IgD-negative memory B cell (primary cell): Measurements from ENCODE around the gene CUX1. TPM values are rescaled to one million over a fixed set of nuclear protein-coding genes. Genes with fewer than 3 reads are reported as not detected.

Source experiments
- H3K27ac Mint-ChIP-seq, 3 donors: one replicate each; pipeline ENCODE4 v1.8.0; 2020 to 2022; ENCODE audit warnings: mild to moderate bottlenecking in 3 of 3, mixed read lengths in 3 of 3, moderate library complexity in 1 of 3
- H3K27me3 Mint-ChIP-seq: one replicate; pipeline ENCODE4 v1.8.0; 2021; ENCODE audit warnings: mixed read lengths
- H3K36me3 Mint-ChIP-seq: one replicate; pipeline ENCODE4 v1.8.0; 2020; ENCODE audit warnings: mild to moderate bottlenecking, mixed read lengths
- H3K4me1 Mint-ChIP-seq, 3 donors: one replicate each; pipeline ENCODE4 v1.8.0; 2020 to 2022; ENCODE audit warnings: mixed read lengths in 3 of 3, mild to moderate bottlenecking in 1 of 3
- H3K4me3 Mint-ChIP-seq, 4 donors: one replicate each; pipeline ENCODE4 v1.8.0; 2020 to 2022; ENCODE audit warnings: mild to moderate bottlenecking in 4 of 4, mixed read lengths in 4 of 4, moderate library complexity in 3 of 4
- H3K9me3 Mint-ChIP-seq, 3 donors: one replicate each; pipeline ENCODE4 v1.8.0; 2020 to 2021; ENCODE audit warnings: mixed read lengths in 3 of 3, mild to moderate bottlenecking in 1 of 3
- polyA plus RNA-seq: library from polyadenylated mRNA; unstranded; fragments of 300-500 nt; fragmentation: Illumina TruSeq; gene quantifications from one replicate; pipeline ENCODE4 v1.2.3, GENCODE V29; 2021

CUX1 gene
- polyA plus RNA-seq, 1 donor from 2014 or later, result 22.2 TPM

DNA sequence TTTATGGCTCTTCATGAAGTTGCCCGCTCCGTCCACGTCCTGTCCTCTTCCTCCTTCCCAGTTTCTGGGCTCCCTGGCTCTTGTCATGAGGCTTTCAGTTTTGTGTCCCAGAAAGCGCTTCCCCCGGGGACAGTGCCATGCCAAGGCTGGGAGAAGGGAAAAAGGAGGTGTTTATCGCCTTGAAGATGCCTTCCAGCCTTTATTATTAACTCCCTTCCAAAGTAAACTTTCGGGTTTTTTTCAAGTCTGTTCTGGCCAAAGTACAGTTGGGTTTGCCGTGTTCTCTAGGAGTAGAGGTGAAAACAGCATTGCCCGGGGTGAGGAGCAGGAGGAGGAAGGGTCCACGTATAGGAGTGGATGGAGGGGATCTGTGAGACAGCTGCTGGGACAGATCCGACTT is 117.2 kb downstream of the CUX1 start:
- Mint-ChIP-seq H3K36me3 (peaks cover 6% of the 10 kb centered on the region), H3K27ac (no peak overlapping the region), H3K27me3 (peaks cover 2% of the 10 kb centered on the region), H3K4me3 (peak overlapping the region in 1 of 4 donors; percentile 47), H3K4me1 (peaks cover 18 to 30% (median 29%) of the 10 kb centered on the region in 3 donors), H3K9me3 (peaks cover 0 to 5% (median 3%) of the 10 kb centered on the region in 3 donors)

DNA sequence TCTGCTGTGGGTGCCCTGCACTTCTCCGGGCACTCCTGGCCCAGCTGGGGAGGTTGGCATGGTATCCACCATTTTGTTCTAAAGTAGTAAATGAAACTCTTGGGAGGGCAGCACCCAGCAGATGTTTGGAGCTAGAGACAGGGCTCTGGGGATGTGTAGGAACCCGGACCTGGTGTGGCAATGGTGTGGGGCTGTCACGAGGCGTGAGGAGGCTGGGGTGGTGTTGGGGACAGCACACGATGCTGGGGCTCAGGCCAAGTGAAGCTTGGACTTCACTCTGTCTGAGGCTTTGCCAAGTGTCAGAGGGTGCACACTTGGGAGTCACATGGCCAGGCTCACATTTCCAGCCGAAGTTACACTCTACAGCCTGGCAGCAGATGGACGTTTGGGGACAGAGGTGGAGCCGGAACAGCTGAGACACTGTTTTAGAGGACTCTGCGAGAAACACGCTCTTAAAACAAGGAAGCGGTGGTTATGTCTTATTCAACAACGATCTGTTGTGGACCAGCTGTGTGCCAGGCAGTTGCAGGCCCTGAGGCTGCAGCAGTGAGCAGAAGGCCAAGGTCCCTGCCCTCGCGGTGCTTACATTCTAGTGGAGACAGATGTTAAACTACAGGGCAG is 118.2 kb downstream of the CUX1 start:
- H3K4me3 Mint-ChIP-seq, result peak overlapping the region in 2 of 4 donors; percentile 38 to 81
- H3K9me3 Mint-ChIP-seq, result no peaks in the 10 kb centered on the region
- H3K27ac Mint-ChIP-seq, result peak overlapping the region in 1 of 3 donors; percentile 71
- peaks cover 2% of the 10 kb centered on the region for H3K27me3 Mint-ChIP-seq
- peaks cover 3% of the 10 kb centered on the region for H3K36me3 Mint-ChIP-seq
- peaks cover 18 to 32% (median 29%) of the 10 kb centered on the region in 3 donors for H3K4me1 Mint-ChIP-seq

DNA sequence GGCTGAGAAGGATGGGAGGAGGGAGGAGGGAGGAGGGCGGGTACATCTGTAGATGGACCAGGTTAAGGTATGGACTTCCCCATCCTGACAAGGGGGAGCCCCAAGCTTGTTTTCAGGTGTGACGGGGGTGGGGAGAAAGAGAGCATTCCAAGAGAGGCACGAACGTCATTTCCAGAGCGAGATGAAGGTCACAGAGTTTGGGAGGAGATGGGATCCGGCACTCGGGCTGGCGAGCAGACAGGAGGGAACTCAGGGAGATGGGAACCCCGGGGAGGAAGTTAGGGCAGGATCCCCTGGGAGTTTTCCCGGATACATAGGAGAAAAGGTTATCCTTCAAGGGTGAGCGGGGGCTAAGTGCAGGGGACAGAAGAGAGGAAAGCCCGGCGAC is 118.8 kb downstream of the CUX1 start:
- Mint-ChIP-seq H3K27me3 (peaks cover 2% of the 10 kb centered on the region), H3K4me3 (peak overlapping the region in 3 of 4 donors; percentile 38 to 82 (median 81)), H3K27ac (no peak overlapping the region), H3K36me3 (peaks cover 2% of the 10 kb centered on the region), H3K4me1 (peaks cover 18 to 32% (median 29%) of the 10 kb centered on the region in 3 donors), H3K9me3 (no peaks in the 10 kb centered on the region)

DNA sequence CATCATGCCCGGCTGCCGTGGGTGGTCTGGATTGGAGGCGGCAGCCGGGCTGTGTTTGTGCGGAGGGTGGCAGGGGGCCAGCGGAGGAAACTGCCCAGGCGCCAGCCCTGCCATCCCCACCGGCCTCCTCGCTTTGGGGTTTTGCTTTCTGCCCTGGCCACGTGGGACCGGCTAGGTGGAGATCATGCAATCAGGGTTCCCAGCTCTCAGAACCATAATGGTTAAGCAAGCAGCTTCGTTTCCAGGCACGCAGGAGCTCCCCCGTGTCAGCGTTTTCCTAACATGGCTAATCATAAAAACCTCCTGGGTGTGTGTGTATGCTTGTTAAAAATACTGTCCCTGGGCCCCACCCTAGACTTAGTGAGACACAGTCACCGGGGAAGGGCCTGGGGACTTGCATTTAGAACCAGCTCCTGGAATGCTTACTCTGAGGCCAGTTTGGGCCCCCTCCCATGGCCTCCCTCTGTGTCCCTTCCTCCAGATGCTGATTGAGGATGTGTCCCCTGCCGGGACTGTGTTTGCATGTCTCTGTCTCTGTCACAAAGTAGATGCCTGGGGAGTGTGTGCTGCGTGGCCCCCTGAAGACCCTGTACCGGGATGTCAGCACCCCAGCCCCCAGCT is 119.3 kb downstream of the CUX1 start:
- peaks cover 18 to 32% (median 30%) of the 10 kb centered on the region in 3 donors for H3K4me1 Mint-ChIP-seq
- no peak overlapping the region for H3K27ac Mint-ChIP-seq
- H3K36me3 Mint-ChIP-seq, result peaks cover 1% of the 10 kb centered on the region
- no peaks in the 10 kb centered on the region for H3K9me3 Mint-ChIP-seq
- peak overlapping the region in 1 of 4 donors; percentile 17 for H3K4me3 Mint-ChIP-seq
- peaks cover 2% of the 10 kb centered on the region for H3K27me3 Mint-ChIP-seq

DNA sequence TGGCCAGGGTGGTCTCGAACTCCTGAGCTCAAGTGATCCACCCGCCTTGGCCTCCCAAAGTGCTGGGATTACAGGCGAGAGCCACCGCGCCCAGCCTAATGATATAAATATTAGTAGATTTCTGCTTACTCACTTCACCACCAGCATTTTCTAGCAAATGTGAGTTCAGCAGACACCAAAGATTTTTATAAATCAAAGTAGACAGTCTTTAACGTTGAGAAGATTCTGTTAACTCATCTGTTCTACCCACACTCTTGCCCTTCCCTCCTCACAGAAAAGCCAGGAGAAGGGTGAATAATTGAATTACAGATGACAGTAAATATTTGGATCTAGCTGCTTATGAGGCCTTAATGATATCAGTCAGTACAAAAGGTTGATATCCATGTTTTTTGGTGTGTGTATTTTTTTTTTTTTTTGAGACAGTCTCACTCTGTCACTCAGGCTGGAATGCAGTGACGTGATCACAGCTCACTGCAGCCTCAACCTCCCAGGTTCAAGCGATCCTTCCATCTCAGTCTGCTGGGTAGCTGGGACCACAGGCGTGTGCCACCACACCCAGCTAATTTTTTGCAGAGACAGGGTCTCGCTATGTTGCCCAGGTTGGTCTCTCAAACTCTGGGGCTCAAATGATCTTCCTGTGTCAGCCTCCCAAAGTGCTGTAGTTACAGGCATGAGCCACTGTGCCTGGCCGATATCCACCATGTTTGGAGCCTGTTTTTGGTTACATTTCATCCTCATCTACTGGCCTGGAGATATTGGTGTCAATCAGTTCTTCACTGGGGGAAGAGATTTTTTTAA is 120.5 kb downstream of the CUX1 start:
- peak overlapping the region in 1 of 3 donors; percentile 14 for H3K27ac Mint-ChIP-seq
- peaks cover 18 to 32% (median 30%) of the 10 kb centered on the region in 3 donors for H3K4me1 Mint-ChIP-seq
- H3K9me3 Mint-ChIP-seq, result no peaks in the 10 kb centered on the region
- H3K27me3 Mint-ChIP-seq, result peaks cover 2% of the 10 kb centered on the region
- no peak overlapping the region for H3K4me3 Mint-ChIP-seq
- H3K36me3 Mint-ChIP-seq, result peaks cover 1% of the 10 kb centered on the region

DNA sequence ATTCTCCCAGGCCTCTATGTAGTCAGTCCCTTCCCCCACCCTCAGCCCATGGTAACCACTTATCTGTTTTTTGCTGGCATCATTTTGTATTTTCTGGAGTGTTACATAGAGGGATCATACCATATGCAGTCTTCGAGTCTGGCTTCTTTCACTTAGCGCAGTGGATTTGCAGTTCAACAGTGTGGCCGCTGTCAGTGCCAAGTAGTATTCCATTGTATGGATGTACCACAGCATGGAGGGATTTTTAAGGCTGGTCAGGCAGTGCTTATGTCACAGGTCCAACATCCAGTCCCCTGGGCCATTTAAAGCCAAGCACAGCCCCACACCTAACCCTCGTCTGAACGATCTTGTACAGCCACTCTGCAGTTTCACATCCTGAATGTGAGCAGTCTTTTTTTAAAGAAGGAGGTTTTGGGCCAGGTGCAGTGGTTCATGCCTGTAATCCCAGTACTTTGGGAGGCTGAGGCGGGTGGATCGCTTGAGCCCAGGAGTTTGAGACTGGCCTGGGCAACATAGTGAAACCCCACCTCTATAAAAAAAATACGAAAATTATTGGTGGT is 121.8 kb downstream of the CUX1 start:
- Mint-ChIP-seq H3K27ac (peak overlapping the region in 1 of 3 donors; percentile 71), H3K27me3 (peaks cover 2% of the 10 kb centered on the region), H3K36me3 (peaks cover 1% of the 10 kb centered on the region), H3K4me3 (peak overlapping the region in 2 of 4 donors; percentile 48 to 65), H3K9me3 (no peaks in the 10 kb centered on the region), H3K4me1 (peaks cover 8 to 25% (median 21%) of the 10 kb centered on the region in 3 donors)

DNA sequence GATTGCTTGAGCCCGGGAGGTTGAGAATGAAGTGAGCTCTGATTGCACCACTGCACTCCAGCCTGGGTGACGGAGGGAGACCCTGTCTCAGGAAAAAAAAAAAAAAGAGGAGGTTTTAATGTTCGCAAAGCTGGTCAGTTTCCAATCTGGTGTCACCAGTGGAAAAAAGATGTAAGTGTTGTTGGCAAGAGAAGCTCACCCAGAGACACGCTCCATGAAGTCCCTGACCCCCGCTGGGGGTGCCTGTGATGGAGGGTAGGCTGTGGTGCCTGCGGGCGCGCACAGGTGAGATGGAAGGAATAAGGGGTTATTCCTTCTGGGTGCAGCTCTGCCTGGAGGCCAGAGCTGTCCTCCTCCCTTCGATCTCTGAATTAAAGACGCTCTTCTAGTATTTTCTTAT is 122.7 kb downstream of the CUX1 start:
- no peak overlapping the region for H3K4me3 Mint-ChIP-seq
- peaks cover 7 to 22% (median 19%) of the 10 kb centered on the region in 3 donors for H3K4me1 Mint-ChIP-seq
- peaks cover 2% of the 10 kb centered on the region for H3K27me3 Mint-ChIP-seq
- no peak overlapping the region for H3K27ac Mint-ChIP-seq
- H3K36me3 Mint-ChIP-seq, result peaks cover 1% of the 10 kb centered on the region
- H3K9me3 Mint-ChIP-seq, result no peaks in the 10 kb centered on the region

DNA sequence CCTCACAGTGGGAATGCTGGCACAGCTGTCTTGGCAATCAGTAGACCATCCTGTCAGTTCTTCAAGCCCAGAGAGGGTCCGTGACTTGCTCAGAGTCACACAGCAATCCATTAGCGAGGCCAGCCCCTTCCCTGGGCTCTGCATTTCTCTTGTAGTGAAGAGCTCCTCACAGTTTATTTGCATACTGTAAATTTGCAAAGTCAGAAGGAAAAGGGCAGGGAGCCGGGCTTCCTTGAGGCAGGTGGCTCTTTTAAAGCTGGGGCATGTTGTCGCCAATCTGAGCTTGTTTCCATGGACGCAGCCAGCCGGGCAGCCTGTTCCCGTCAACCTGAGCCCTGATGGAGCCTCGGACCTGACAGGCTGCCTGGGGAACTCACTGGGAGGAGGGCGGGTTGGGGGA is 123.4 kb downstream of the CUX1 start:
- H3K27ac Mint-ChIP-seq, result no peak overlapping the region
- H3K27me3 Mint-ChIP-seq, result peaks cover 2% of the 10 kb centered on the region

DNA sequence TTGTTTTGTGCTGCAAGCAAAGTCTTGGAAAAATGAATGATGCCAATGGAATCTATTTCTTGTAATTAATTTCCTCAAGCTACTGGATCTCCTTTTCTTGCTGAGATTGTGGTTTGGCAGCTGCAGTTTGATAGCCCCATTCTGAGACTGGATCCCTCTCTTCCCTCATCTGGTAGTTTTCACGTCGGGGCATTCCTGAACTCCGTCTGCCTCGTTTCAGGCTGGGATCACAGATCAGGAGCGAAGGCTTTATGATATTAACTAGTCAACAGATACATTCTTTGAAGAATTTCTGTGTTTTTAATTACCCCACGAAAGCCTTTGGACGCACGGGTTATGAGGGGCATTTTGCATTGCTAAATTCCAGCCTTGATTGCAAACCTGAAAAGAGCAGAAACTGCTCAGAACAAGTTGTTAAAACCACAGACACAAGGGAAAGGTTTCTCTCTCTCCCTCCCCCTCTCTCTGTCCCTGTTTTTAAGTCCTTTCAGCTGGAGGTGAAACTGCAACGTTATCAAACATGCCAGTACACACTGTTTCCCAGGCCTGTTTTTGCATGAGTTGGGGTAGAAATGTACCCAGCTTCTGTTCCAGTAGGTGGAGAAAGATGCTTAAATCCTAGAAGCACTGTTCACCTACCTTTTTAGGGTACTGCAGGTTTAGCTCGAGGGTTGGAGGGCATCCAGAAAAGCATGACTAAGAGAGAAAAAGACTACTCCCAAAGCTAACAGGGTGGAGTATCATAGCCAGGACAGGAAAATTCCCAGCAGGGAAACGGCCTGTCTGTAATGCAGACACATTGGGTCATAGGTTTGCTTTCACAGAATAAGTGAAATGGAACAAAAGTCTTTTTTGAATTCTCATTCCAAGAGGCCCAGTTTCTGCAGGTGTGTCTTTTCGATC is 124.3 kb downstream of the CUX1 start:
- Mint-ChIP-seq H3K36me3 (peaks cover 3% of the 10 kb centered on the region), H3K4me3 (peak overlapping the region in 1 of 4 donors; percentile 39), H3K4me1 (peaks cover 7 to 15% (median 11%) of the 10 kb centered on the region in 3 donors), H3K27ac (no peak overlapping the region), H3K9me3 (no peaks in the 10 kb centered on the region), H3K27me3 (no peaks in the 10 kb centered on the region)

More for the DNA sequence above, 123.4 kb downstream of the CUX1 start:
- peak overlapping the region in 1 of 4 donors; percentile 63 for H3K4me3 Mint-ChIP-seq
- H3K4me1 Mint-ChIP-seq, result peaks cover 7 to 20% (median 15%) of the 10 kb centered on the region in 3 donors
- H3K36me3 Mint-ChIP-seq, result peaks cover 3% of the 10 kb centered on the region
- no peaks in the 10 kb centered on the region for H3K9me3 Mint-ChIP-seq

DNA sequence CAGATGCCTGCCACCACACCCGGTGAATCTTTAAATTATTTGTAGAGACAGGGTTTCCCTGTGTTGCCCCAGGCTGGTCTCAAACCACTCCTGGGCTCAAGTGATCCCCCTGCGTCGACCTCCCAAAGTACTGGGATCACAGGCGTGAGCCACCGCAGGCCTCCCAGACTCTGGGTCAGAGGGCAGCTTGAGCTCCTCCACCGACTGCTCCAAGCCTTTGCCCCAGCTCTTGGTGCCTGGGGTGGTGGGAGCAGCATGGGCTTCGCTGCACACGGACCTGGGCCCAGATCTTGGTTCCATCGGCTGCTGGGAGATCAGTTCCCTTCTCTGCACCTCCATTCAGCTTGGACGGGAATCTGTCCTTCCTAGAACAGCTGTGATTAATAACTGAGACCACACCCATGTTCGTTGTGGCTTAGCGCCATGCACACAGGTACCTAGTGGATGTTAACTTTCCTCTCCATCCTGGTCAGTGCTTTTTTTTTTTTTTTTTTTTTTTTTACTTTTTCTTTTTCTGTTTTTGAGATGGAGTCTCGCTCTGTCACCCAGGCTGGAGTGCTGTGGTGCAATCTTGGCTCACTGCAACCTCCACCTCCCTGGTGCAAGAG is 125.3 kb downstream of the CUX1 start:
- H3K4me3 Mint-ChIP-seq, result peak overlapping the region in 1 of 4 donors; percentile 17
- H3K4me1 Mint-ChIP-seq, result peaks cover 7 to 15% (median 11%) of the 10 kb centered on the region in 3 donors
- H3K9me3 Mint-ChIP-seq, result no peaks in the 10 kb centered on the region
- no peak overlapping the region for H3K27ac Mint-ChIP-seq
- peaks cover 3% of the 10 kb centered on the region for H3K36me3 Mint-ChIP-seq
- H3K27me3 Mint-ChIP-seq, result no peaks in the 10 kb centered on the region

DNA sequence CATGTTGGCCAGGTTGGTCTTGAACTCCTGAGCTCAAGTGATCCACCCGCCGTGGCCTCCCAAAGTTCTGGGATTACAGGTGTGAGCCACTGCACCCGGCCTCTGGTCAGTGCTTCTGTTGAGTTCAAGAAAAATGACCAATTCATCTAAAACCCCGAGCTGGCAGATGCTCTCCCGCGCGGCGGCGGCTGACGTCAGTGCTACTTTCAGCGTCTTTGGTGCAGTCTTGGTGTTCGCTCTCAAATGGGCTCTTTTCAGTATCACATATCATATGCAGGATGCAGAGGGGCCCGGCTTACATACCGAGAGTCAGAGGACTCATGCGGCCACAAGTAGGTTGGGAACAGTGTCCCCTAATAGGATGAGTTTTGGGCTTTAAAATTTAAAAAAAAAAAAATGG is 125.9 kb downstream of the CUX1 start:
- Mint-ChIP-seq H3K4me1 (peaks cover 5 to 17% (median 8%) of the 10 kb centered on the region in 3 donors), H3K4me3 (peak overlapping the region in 1 of 4 donors; percentile 17), H3K36me3 (peaks cover 3% of the 10 kb centered on the region), H3K27ac (no peak overlapping the region), H3K9me3 (no peaks in the 10 kb centered on the region), H3K27me3 (no peaks in the 10 kb centered on the region)

DNA sequence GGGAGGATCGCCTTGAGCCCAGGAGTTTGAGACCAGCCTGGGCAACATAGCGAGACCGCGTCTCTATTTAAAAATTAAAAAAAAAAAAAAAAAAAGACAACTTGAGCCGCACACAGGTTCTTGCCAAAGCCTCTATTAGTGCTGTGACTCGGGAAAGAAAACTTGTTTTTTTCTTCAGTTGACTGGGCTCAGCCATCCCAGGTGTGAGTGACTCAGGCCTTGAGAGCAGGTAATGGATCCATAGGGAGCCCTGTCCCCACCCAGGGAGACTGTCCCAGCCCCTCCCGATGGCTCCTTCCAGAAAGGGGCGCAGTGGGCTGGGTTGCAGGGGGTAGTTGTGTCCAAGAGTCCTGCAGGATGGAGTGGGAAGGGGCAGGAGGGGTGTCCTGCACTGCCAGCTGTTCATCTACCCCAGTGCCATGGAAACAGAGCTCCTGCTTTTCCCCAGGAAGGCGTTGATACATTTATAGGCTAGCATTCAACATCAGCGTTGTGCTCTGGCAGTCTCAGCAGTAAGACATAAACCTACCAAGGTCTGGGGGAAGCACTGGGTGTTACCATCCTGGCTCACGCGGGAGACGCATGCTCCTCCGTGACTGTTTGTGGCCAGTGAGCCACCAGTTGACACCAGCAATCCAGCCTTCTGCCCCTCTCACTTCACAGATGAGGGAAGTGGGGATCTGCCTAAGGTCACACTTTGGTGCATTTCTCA is 126.6 kb downstream of the CUX1 start:
- Mint-ChIP-seq H3K9me3 (no peaks in the 10 kb centered on the region), H3K4me3 (no peak overlapping the region), H3K27ac (no peak overlapping the region), H3K36me3 (peaks cover 5% of the 10 kb centered on the region), H3K4me1 (peaks cover 3 to 17% (median 7%) of the 10 kb centered on the region in 3 donors), H3K27me3 (no peaks in the 10 kb centered on the region)

DNA sequence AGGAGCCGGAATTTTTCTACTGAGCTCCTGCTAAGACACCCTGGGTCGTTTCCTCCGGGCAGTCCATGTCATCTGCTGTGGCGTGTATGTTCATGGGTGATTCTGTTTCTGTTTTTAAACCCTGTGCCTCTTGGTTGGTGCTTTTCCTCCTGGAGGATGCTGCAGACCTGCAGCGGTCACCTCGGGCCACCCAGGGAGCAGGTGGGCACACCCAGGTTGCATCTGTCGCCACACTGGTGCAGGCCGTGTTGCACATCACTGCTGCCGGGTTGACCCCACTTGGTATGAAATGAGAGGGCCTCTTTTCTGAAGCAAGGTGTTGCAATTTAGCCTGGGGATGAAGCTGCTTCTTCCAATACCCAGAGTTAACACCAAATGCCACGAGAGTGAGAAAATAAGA is 127.2 kb downstream of the CUX1 start:
- H3K27ac Mint-ChIP-seq, result peak overlapping the region in 1 of 3 donors; percentile 27
- H3K27me3 Mint-ChIP-seq, result no peaks in the 10 kb centered on the region
- H3K9me3 Mint-ChIP-seq, result no peaks in the 10 kb centered on the region
- H3K4me3 Mint-ChIP-seq, result no peak overlapping the region
- peaks cover 5% of the 10 kb centered on the region for H3K36me3 Mint-ChIP-seq
- peaks cover 0 to 11% (median 3%) of the 10 kb centered on the region in 3 donors for H3K4me1 Mint-ChIP-seq
